ENCODE measurements around the gene PBX4. TPM values are rescaled to one million over a fixed set of nuclear protein-coding genes. Genes with fewer than 3 reads are reported as not detected.

Gene PBX4
- total RNA-seq, 1 experiment from 2014 or later: 2.0 TPM

- Histone ChIP-seq H3K4me3 (no peak overlapping the region), H3K36me3 (peaks cover 40% of the 10 kb centered on the region), H3K9me3 (replicated peaks) (no peaks in the 10 kb centered on the region), H3K27ac (no peak overlapping the region), H3K4me1 (replicated peaks) (peaks cover 6% of the 10 kb centered on the region), H3K27me3 (replicated peaks) (no peaks in the 10 kb centered on the region)
- DNase-seq (ENCODE audit: low read depth in 1 of 2, low spot score in 2 of 2): no peak
Observed at GRCh38 chr19:19527674-19528625, 90.5 kb downstream of the PBX4 start.

- peaks cover 42% of the 10 kb centered on the region for H3K36me3 ChIP-seq
- no peak overlapping the region for H3K4me3 ChIP-seq
- DNase-seq (ENCODE audit: low read depth in 1 of 2, low spot score in 2 of 2): no peak
- H3K27ac ChIP-seq: no peak overlapping the region
- peaks cover 5% of the 10 kb centered on the region for H3K4me1 ChIP-seq (replicated peaks)
- no peaks in the 10 kb centered on the region for H3K27me3 ChIP-seq (replicated peaks)
- no peaks in the 10 kb centered on the region for H3K9me3 ChIP-seq (replicated peaks)
Observed at GRCh38 chr19:19527371-19527656, 91.2 kb downstream of the PBX4 start.

GRCh38 chr19:19526581-19527370, 91.7 kb downstream of the PBX4 start:
- H3K4me1 ChIP-seq (replicated peaks): no peaks in the 10 kb centered on the region
- H3K27ac ChIP-seq: no peak overlapping the region
- no peaks in the 10 kb centered on the region for H3K9me3 ChIP-seq (replicated peaks)
- DNase-seq (ENCODE audit: low read depth in 1 of 2, low spot score in 2 of 2): no peak
- no peak overlapping the region for H3K4me3 ChIP-seq
- no peaks in the 10 kb centered on the region for H3K27me3 ChIP-seq (replicated peaks)
- peaks cover 42% of the 10 kb centered on the region for H3K36me3 ChIP-seq

GRCh38 chr19:19525611-19526380, 92.7 kb downstream of the PBX4 start:
- H3K27ac ChIP-seq: no peak overlapping the region
- H3K9me3 ChIP-seq (replicated peaks): no peaks in the 10 kb centered on the region
- H3K36me3 ChIP-seq: peaks cover 44% of the 10 kb centered on the region
- no peak for DNase-seq (ENCODE audit: low read depth in 1 of 2, low spot score in 2 of 2)
- H3K4me3 ChIP-seq: no peak overlapping the region
- H3K4me1 ChIP-seq (replicated peaks): no peaks in the 10 kb centered on the region
- H3K27me3 ChIP-seq (replicated peaks): no peaks in the 10 kb centered on the region

GRCh38 chr19:19524053-19524452, 94.4 kb downstream of the PBX4 start:
- H3K4me1 ChIP-seq (replicated peaks): no peaks in the 10 kb centered on the region
- no peaks in the 10 kb centered on the region for H3K27me3 ChIP-seq (replicated peaks)
- peaks cover 53% of the 10 kb centered on the region for H3K36me3 ChIP-seq
- no peak for DNase-seq (ENCODE audit: low read depth in 1 of 2, low spot score in 2 of 2)
- H3K27ac ChIP-seq: no peak overlapping the region
- no peak overlapping the region for H3K4me3 ChIP-seq
- H3K9me3 ChIP-seq (replicated peaks): no peaks in the 10 kb centered on the region

- no peak for DNase-seq (ENCODE audit: low read depth in 1 of 2, low spot score in 2 of 2)
Observed at GRCh38 chr19:19523177-19523576, 95.3 kb downstream of the PBX4 start.

GRCh38 chr19:19520989-19521388, 97.5 kb downstream of the PBX4 start:
- Histone ChIP-seq H3K27me3 (replicated peaks) (no peaks in the 10 kb centered on the region), H3K4me3 (no peak overlapping the region), H3K4me1 (replicated peaks) (no peaks in the 10 kb centered on the region), H3K9me3 (replicated peaks) (no peaks in the 10 kb centered on the region), H3K36me3 (peaks cover 31% of the 10 kb centered on the region), H3K27ac (no peak overlapping the region)
- DNase-seq (ENCODE audit: low read depth in 1 of 2, low spot score in 2 of 2): no peak

More at GRCh38 chr19:19523177-19523576, 95.3 kb downstream of the PBX4 start:
- Histone ChIP-seq H3K9me3 (replicated peaks) (no peaks in the 10 kb centered on the region), H3K27ac (no peak overlapping the region), H3K27me3 (replicated peaks) (no peaks in the 10 kb centered on the region), H3K36me3 (peaks cover 48% of the 10 kb centered on the region), H3K4me3 (no peak overlapping the region), H3K4me1 (replicated peaks) (no peaks in the 10 kb centered on the region)

- peaks cover 18% of the 10 kb centered on the region for H3K36me3 ChIP-seq
- H3K27me3 ChIP-seq (replicated peaks): no peaks in the 10 kb centered on the region
- peaks cover 7% of the 10 kb centered on the region for H3K4me1 ChIP-seq (replicated peaks)
- peaks cover 6% of the 10 kb centered on the region for H3K9me3 ChIP-seq (replicated peaks)
- DNase-seq (ENCODE audit: low read depth in 1 of 2, low spot score in 2 of 2): no peak
- no peak overlapping the region for H3K27ac ChIP-seq
- H3K4me3 ChIP-seq: no peak overlapping the region; the same call in 1 of the 2 replicates
Observed at GRCh38 chr19:19517235-19517619, 101.3 kb downstream of the PBX4 start.

- Histone ChIP-seq H3K27me3 (replicated peaks) (no peaks in the 10 kb centered on the region), H3K4me1 (replicated peaks) (peaks cover 7% of the 10 kb centered on the region)
- DNase-seq (ENCODE audit: low read depth in 1 of 2, low spot score in 2 of 2): peak; percentile 92 to 93
Observed at GRCh38 chr19:19515642-19516519, 102.6 kb downstream of the PBX4 start, which contains the start of gene NDUFA13. NDUFA13 (plus strand) TSS chr19:19516225; CDS start chr19:19516239, 14 bp downstream.

GRCh38 chr19:19514881-19515641, 103.4 kb downstream of the PBX4 start, which contains the start of gene TSSK6:
TSSK6 (minus strand) TSS chr19:19515548; CDS start chr19:19515427, 121 bp downstream.
- peak within 1 kb of the TSS; percentile 63 for H3K27ac ChIP-seq
- no peaks in the 10 kb centered on the region for H3K27me3 ChIP-seq (replicated peaks)
- H3K36me3 ChIP-seq: peaks cover 9% of the 10 kb centered on the region
- H3K9me3 ChIP-seq (replicated peaks): peaks cover 6% of the 10 kb centered on the region
- H3K4me1 ChIP-seq (replicated peaks): peaks cover 7% of the 10 kb centered on the region
- H3K4me3 ChIP-seq: peak within 1 kb of the TSS; percentile 54
- DNase-seq (ENCODE audit: low read depth in 1 of 2, low spot score in 2 of 2): no peak

More at GRCh38 chr19:19515642-19516519, 102.6 kb downstream of the PBX4 start, which contains the start of gene NDUFA13:
- H3K36me3 ChIP-seq: peaks cover 15% of the 10 kb centered on the region
- H3K4me3 ChIP-seq: peak within 1 kb of the TSS; percentile 54
- H3K27ac ChIP-seq: peak within 1 kb of the TSS; percentile 63
- H3K9me3 ChIP-seq (replicated peaks): peaks cover 6% of the 10 kb centered on the region

- no peak for DNase-seq (ENCODE audit: low read depth in 1 of 2, low spot score in 2 of 2)
- no peak overlapping the region for H3K4me3 ChIP-seq
Observed at GRCh38 chr19:19514215-19514657, 104.3 kb downstream of the PBX4 start.

GRCh38 chr19:19513682-19514081, 104.8 kb downstream of the PBX4 start:
- Histone ChIP-seq H3K27ac (no peak overlapping the region), H3K4me3 (no peak overlapping the region), H3K27me3 (replicated peaks) (no peaks in the 10 kb centered on the region), H3K36me3 (no peaks in the 10 kb centered on the region), H3K9me3 (replicated peaks) (peaks cover 6% of the 10 kb centered on the region), H3K4me1 (replicated peaks) (peaks cover 7% of the 10 kb centered on the region)
- DNase-seq (ENCODE audit: low read depth in 1 of 2, low spot score in 2 of 2): no peak

More at GRCh38 chr19:19514215-19514657, 104.3 kb downstream of the PBX4 start:
- no peaks in the 10 kb centered on the region for H3K27me3 ChIP-seq (replicated peaks)
- peaks cover 3% of the 10 kb centered on the region for H3K36me3 ChIP-seq
- H3K27ac ChIP-seq: no peak overlapping the region
- H3K9me3 ChIP-seq (replicated peaks): peaks cover 6% of the 10 kb centered on the region
- H3K4me1 ChIP-seq (replicated peaks): peaks cover 7% of the 10 kb centered on the region

All from SJSA1 (cell line).